SU-DHL-6 (cell line): Measurements from ENCODE around the gene EPHB6.

Source experiments
- EZH2phosphoT487 ChIP-seq: fragments of 200-600 bp; sonication (generic), shearing (Covaris generic); conservative IDR thresholded peaks from 2 replicates; pipeline ENCODE4 v1.6.1; 2018; ENCODE audit warnings: mild to moderate bottlenecking, antibody characterized with exemption, low read length, moderate library complexity, mixed read lengths
- TF ChIP-seq, protein P1 (sequence below): fragments of 200-600 bp; sonication (generic); IDR thresholded peaks from one replicate; pipeline ENCODE4 v1.5.1; 2017; ENCODE audit warnings: antibody characterized with exemption, mild to moderate bottlenecking, low read length, moderate library complexity; ENCODE audit not compliant: insufficient read depth, poor library complexity, severe bottlenecking

DNA sequence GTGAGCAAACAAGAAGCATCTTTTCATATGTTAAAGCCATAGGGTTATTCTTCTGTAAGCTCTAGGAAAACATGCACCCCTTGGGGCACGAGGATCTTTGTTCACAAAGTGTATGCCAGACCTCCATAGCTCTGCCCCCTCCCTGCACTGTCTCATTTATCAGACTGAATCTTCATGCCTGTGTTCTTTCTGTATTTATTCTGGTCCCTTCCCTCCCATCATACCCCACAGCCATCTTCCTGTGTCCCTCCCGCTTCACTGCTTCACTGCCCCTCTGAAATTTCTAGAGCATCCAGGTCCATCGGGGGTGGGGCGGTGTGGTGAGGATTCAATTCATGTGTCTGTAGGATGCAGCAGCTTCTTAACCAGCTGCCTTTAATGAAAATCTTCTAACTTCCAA lies 7.5 kb downstream of the EPHB6 start:
- TF ChIP-seq, protein P1, sequence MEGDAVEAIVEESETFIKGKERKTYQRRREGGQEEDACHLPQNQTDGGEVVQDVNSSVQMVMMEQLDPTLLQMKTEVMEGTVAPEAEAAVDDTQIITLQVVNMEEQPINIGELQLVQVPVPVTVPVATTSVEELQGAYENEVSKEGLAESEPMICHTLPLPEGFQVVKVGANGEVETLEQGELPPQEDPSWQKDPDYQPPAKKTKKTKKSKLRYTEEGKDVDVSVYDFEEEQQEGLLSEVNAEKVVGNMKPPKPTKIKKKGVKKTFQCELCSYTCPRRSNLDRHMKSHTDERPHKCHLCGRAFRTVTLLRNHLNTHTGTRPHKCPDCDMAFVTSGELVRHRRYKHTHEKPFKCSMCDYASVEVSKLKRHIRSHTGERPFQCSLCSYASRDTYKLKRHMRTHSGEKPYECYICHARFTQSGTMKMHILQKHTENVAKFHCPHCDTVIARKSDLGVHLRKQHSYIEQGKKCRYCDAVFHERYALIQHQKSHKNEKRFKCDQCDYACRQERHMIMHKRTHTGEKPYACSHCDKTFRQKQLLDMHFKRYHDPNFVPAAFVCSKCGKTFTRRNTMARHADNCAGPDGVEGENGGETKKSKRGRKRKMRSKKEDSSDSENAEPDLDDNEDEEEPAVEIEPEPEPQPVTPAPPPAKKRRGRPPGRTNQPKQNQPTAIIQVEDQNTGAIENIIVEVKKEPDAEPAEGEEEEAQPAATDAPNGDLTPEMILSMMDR: no peak
- no peak for TF ChIP-seq EZH2phosphoT487
